Measurements from ENCODE around the gene NEU1.
"Not testable (repeated sequence)": the region's sequence is repeated elsewhere in the genome, so short reads cannot be mapped to it uniquely, and the experiment has no call there.

Gene NEU1

GRCh38 chr6:31862344-31863235 lies at the start of gene NEU1:
Gene NEU1 (minus strand): TSS chr6:31862821. CDS start chr6:31862776, 45 bp downstream.
- ATAC-seq (ENCODE audit: low read depth): peak; percentile 93
- Mint-ChIP-seq H3K4me1 (peaks cover 12% of the 10 kb centered on the region), H3K9me3 (no peaks in the 10 kb centered on the region), H3K4me3 (peak within 1 kb of the TSS; percentile 97), H3K36me3 (peaks cover 7% of the 10 kb centered on the region), H3K27me3 (no peaks in the 10 kb centered on the region), H3K27ac (peak within 1 kb of the TSS; percentile 96)
- DNase-seq (ENCODE audit: low spot score in 2 of 2): peak; percentile 87 to 97

GRCh38 chr6:31911826-31912585 lies 49.4 kb upstream of the NEU1 start:
- no peaks in the 10 kb centered on the region for H3K9me3 Mint-ChIP-seq
- peaks cover 2% of the 10 kb centered on the region for H3K4me1 Mint-ChIP-seq
- H3K27me3 Mint-ChIP-seq: peaks cover 12% of the 10 kb centered on the region
- DNase-seq (ENCODE audit: low spot score in 2 of 2) (no peak), ATAC-seq (ENCODE audit: low read depth) (no peak)
- H3K27ac Mint-ChIP-seq: no peak overlapping the region
- H3K36me3 Mint-ChIP-seq: no peaks in the 10 kb centered on the region
- H3K4me3 Mint-ChIP-seq: no peak overlapping the region

- H3K27ac Mint-ChIP-seq; ATAC-seq (ENCODE audit: low read depth); H3K36me3 Mint-ChIP-seq; H3K4me3 Mint-ChIP-seq; H3K27me3 Mint-ChIP-seq; H3K9me3 Mint-ChIP-seq; H3K4me1 Mint-ChIP-seq; DNase-seq (ENCODE audit: low spot score in 2 of 2): not testable (repeated sequence)
These were observed 46.7 kb upstream of the NEU1 start for GRCh38 chr6:31909298-31909697.

- H3K4me3 Mint-ChIP-seq: no peak overlapping the region
These were observed 46.2 kb upstream of the NEU1 start for GRCh38 chr6:31908791-31909190.

GRCh38 chr6:31908255-31908654 lies 45.6 kb upstream of the NEU1 start:
- H3K27me3 Mint-ChIP-seq; H3K4me3 Mint-ChIP-seq; H3K9me3 Mint-ChIP-seq; H3K36me3 Mint-ChIP-seq; H3K4me1 Mint-ChIP-seq; H3K27ac Mint-ChIP-seq; DNase-seq (ENCODE audit: low spot score in 2 of 2); ATAC-seq (ENCODE audit: low read depth): not testable (repeated sequence)

More at GRCh38 chr6:31908791-31909190, 46.2 kb upstream of the NEU1 start:
- H3K27ac Mint-ChIP-seq: no peak overlapping the region
- H3K9me3 Mint-ChIP-seq: no peaks in the 10 kb centered on the region
- H3K4me1 Mint-ChIP-seq: peaks cover 2% of the 10 kb centered on the region
- no peaks in the 10 kb centered on the region for H3K36me3 Mint-ChIP-seq
- H3K27me3 Mint-ChIP-seq: peaks cover 6% of the 10 kb centered on the region
- no peak for DNase-seq (ENCODE audit: low spot score in 2 of 2)
- peak; percentile 52 for ATAC-seq (ENCODE audit: low read depth)

GRCh38 chr6:31907158-31907813 lies 44.7 kb upstream of the NEU1 start:
- H3K36me3 Mint-ChIP-seq: no peaks in the 10 kb centered on the region
- no peak overlapping the region for H3K27ac Mint-ChIP-seq
- ATAC-seq (ENCODE audit: low read depth) (no peak), DNase-seq (ENCODE audit: low spot score in 2 of 2) (no peak)
- H3K9me3 Mint-ChIP-seq: no peaks in the 10 kb centered on the region
- H3K4me3 Mint-ChIP-seq: no peak overlapping the region
- peaks cover 9% of the 10 kb centered on the region for H3K4me1 Mint-ChIP-seq
- H3K27me3 Mint-ChIP-seq: peaks cover 4% of the 10 kb centered on the region

GRCh38 chr6:31906727-31907126 lies 44.1 kb upstream of the NEU1 start:
- H3K27ac Mint-ChIP-seq, H3K36me3 Mint-ChIP-seq: not testable (repeated sequence)

GRCh38 chr6:31906122-31906521 lies 43.5 kb upstream of the NEU1 start:
- H3K4me1 Mint-ChIP-seq: peaks cover 9% of the 10 kb centered on the region
- H3K4me3 Mint-ChIP-seq: no peak overlapping the region
- H3K36me3 Mint-ChIP-seq: no peaks in the 10 kb centered on the region
- DNase-seq (ENCODE audit: low spot score in 2 of 2) (no peak), ATAC-seq (ENCODE audit: low read depth) (no peak)
- H3K27me3 Mint-ChIP-seq: peaks cover 3% of the 10 kb centered on the region
- H3K27ac Mint-ChIP-seq: no peak overlapping the region
- no peaks in the 10 kb centered on the region for H3K9me3 Mint-ChIP-seq

More at GRCh38 chr6:31906727-31907126, 44.1 kb upstream of the NEU1 start:
- not testable (repeated sequence) for H3K4me3 Mint-ChIP-seq; ATAC-seq (ENCODE audit: low read depth); H3K4me1 Mint-ChIP-seq; DNase-seq (ENCODE audit: low spot score in 2 of 2); H3K9me3 Mint-ChIP-seq; H3K27me3 Mint-ChIP-seq

- H3K4me3 Mint-ChIP-seq: no peak overlapping the region
- no peaks in the 10 kb centered on the region for H3K36me3 Mint-ChIP-seq
- H3K27ac Mint-ChIP-seq: no peak overlapping the region
- DNase-seq (ENCODE audit: low spot score in 2 of 2) (no peak), ATAC-seq (ENCODE audit: low read depth) (no peak)
- H3K9me3 Mint-ChIP-seq: no peaks in the 10 kb centered on the region
- peaks cover 7% of the 10 kb centered on the region for H3K4me1 Mint-ChIP-seq
- H3K27me3 Mint-ChIP-seq: no peaks in the 10 kb centered on the region
These were observed 42.4 kb upstream of the NEU1 start for GRCh38 chr6:31905041-31905440.

- H3K27ac Mint-ChIP-seq: no peak overlapping the region
- peaks cover 14% of the 10 kb centered on the region for H3K4me1 Mint-ChIP-seq
These were observed 41.3 kb upstream of the NEU1 start for GRCh38 chr6:31903957-31904356.

GRCh38 chr6:31901953-31902643 lies 39.5 kb upstream of the NEU1 start, which contains the start of gene ZBTB12:
Gene ZBTB12 (minus strand): TSS chr6:31902086. CDS start chr6:31901305, 781 bp downstream.
- H3K27ac Mint-ChIP-seq: peak within 1 kb of the TSS; percentile 25
- no peaks in the 10 kb centered on the region for H3K27me3 Mint-ChIP-seq
- ATAC-seq (ENCODE audit: low read depth) (peak; percentile 60), DNase-seq (ENCODE audit: low spot score in 2 of 2) (peak; percentile 77 to 78)
- H3K4me1 Mint-ChIP-seq: peaks cover 22% of the 10 kb centered on the region
- H3K9me3 Mint-ChIP-seq: no peaks in the 10 kb centered on the region
- no peaks in the 10 kb centered on the region for H3K36me3 Mint-ChIP-seq
- peak within 1 kb of the TSS; percentile 80 for H3K4me3 Mint-ChIP-seq

More at GRCh38 chr6:31903957-31904356, 41.3 kb upstream of the NEU1 start:
- H3K4me3 Mint-ChIP-seq: no peak overlapping the region
- ATAC-seq (ENCODE audit: low read depth) (no peak), DNase-seq (ENCODE audit: low spot score in 2 of 2) (no peak)
- no peaks in the 10 kb centered on the region for H3K9me3 Mint-ChIP-seq
- no peaks in the 10 kb centered on the region for H3K36me3 Mint-ChIP-seq
- H3K27me3 Mint-ChIP-seq: no peaks in the 10 kb centered on the region

GRCh38 chr6:31901415-31901952 lies 38.9 kb upstream of the NEU1 start:
- DNase-seq (ENCODE audit: low spot score in 2 of 2) (peak; percentile 67 to 73), ATAC-seq (ENCODE audit: low read depth) (peak; percentile 37)
- H3K4me3 Mint-ChIP-seq: peak overlapping the region; percentile 80
- H3K4me1 Mint-ChIP-seq: peaks cover 24% of the 10 kb centered on the region
- H3K9me3 Mint-ChIP-seq: no peaks in the 10 kb centered on the region
- peak overlapping the region; percentile 25 for H3K27ac Mint-ChIP-seq
- H3K36me3 Mint-ChIP-seq: no peaks in the 10 kb centered on the region
- H3K27me3 Mint-ChIP-seq: no peaks in the 10 kb centered on the region

GRCh38 chr6:31900917-31901414 lies 38.3 kb upstream of the NEU1 start:
- Mint-ChIP-seq H3K36me3 (no peaks in the 10 kb centered on the region), H3K4me1 (peaks cover 27% of the 10 kb centered on the region), H3K27me3 (no peaks in the 10 kb centered on the region), H3K4me3 (peak overlapping the region; percentile 32), H3K9me3 (no peaks in the 10 kb centered on the region), H3K27ac (no peak overlapping the region)
- no peak for ATAC-seq (ENCODE audit: low read depth)
- DNase-seq (ENCODE audit: low spot score in 2 of 2): no peak
